GM18508 (cell line): Measurements from ENCODE around the gene UACA.
"Not testable (repeated sequence)": the region's sequence is repeated elsewhere in the genome, so short reads cannot be mapped to it uniquely, and the experiment has no call there.

Experiments
- ATAC-seq: cut with Tn5 transposase; IDR thresholded peaks from one replicate; pipeline ENCODE4 v1.9.1; 2021; ENCODE audit warnings: moderate number of reproducible peaks; ENCODE audit not compliant: insufficient read depth, unreplicated experiment

The UACA gene

DNA sequence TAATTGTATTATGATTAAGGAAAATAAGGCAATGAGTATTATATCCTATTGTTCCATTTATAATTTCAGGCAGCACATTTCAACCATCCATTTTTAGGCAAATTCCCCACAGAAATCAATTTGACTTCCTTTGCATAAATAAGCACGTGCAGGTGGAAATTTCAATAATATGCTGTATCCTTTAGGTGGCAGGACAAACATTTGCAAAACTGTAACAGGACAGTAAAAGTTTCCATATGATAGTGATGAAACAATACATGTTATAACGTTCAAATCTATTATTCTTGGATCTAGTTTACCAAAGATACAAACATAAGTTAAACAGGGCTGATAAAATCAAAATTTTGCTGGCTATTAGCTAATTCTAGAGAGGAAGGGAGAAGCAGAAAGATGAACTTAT lies 8.5 kb downstream of the UACA start:
- no peak for ATAC-seq

DNA sequence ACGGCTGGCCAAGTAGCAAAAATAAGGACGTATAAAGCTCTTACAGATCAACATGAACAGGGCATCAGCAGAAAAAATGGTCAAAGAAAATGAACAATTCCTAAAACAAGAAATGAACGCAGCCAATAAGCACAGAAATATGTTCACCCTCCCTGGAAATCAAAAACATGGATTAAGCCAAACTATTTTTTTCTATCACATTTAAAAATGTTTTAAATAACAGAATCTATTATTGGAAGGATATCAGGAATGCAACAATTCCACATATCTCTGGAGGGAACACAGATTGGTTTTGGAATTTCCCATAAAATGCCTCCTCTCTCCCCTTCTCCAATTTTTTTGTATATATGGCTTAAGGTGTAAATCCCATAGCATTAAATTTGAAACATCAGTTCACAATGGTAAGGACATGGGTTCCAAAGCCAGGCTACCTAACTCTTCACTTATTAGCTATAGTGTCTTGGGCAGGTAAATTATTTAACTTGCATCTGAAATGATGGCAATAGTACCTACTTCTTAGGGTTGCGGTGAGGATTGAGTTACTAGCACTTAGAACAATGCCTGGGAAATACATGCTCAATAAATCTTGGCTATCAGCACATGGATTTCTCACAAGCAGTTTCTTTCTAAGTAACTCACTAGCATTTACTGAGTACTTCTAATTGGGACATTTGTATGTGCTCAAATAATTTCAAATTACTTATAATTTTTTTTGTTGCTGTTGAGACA lies 10.1 kb downstream of the UACA start:
- ATAC-seq, result no peak

DNA sequence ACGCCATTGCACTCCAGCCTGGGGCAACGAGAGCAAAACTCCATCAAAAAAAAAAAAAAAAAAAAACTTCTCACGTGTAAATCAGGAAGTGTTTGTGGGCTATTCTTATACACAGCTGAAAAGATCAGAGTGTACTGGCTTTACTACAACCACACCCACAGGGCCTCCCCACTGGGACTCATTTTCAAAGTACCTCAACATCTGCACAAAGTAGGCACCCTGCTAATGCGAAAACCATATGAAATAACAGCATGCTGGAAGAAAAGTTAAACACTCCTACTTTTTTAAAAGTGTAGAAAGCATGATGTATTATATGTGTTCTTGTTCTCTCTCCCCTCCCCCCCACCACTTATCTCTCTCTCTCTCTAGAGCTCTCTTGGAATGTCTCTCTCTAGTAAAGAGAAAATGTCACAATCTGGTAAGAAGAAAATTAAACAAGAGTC lies 11.1 kb downstream of the UACA start:
- ATAC-seq, result no peak

DNA sequence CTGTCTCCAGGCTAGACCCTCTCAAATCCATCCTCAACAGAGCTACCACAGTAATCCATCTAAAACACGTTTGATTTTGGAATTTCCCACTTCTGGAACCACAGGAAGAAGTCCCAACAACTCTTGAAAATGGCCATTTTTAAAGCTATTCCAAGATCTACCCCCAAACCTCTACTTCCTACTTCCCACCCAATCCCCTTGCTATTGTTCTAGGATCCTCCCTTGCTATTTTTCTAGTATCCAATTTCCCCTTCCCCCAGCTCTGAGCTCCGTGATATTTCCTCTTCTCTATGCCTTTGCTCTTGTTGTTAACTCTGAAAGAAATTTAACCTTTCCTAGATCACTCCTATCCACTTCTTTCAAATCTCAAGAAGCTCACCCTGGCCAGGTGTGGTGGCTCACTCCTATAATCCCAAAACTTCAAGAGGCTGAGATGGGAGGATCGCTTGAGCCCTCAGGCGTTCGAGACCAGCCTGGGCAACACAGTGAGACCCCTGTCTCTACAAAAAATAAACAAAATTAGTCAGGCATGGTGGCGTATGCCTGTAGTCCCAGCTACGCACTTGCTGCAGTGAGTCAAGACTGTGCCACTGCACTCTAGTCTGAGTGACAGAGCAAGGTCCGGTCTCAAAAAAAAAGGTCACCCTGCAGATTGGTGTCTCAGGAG lies 13.0 kb downstream of the UACA start:
- no peak for ATAC-seq

DNA sequence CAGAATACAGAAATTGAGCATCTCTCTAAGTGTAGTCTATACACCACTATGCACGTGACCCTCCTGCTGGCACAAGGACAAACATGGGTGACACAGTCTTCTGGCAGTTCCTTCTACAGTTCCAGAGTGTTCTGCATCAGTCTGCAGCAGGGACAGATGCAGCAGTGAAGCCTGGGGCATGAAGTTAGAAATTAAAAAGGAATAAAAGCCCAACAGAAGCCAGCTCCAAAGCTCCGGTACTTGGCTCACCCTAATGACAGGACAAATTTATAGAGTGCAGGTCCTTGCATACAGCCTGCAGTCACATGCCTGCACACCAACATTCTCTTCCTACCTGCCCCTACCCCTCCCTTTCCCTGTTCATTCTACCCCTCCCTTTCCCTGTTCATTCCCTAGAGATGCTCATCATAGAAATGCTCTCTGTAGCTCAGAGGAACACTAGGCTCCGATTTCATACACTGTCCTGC lies 15.0 kb downstream of the UACA start:
- ATAC-seq, result no peak

DNA sequence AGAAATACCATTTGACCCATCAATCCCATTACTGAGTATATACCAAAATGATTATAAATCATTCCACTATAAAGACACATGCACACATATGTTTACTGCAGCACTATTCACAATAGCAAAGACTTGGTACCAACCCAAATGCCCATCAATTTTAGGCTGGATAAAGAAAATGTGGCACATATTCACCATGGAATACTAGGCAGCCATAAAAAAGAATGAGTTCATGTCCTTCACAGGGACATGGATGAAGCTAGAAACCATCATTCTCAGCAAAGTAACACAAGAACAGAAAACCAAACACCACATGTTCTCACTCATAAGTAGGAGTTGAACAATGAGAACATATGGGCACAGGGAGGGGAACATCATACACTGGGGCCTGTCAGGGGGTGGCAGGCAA lies 16.8 kb downstream of the UACA start:
- not testable (repeated sequence) for ATAC-seq

DNA sequence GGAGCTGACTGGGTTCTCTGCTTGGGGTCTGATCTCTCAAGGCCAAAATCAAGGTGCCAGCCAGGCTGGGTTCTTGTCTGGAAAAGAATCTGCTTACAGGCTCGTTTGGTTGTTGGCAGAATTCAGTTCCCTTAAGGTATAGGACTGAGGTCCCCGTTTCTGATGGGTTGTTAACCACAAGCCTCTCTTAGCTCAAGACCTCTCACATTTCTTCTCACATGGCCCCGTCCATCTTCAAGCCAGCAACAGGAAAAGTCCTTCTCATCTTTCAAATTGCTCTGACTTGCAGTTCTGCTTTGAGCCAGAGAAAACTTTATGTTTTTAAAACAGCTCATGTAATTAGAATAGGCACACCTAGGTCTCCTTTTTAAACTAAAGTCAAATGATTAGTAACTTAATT lies 20.4 kb downstream of the UACA start:
- ATAC-seq, result no peak

DNA sequence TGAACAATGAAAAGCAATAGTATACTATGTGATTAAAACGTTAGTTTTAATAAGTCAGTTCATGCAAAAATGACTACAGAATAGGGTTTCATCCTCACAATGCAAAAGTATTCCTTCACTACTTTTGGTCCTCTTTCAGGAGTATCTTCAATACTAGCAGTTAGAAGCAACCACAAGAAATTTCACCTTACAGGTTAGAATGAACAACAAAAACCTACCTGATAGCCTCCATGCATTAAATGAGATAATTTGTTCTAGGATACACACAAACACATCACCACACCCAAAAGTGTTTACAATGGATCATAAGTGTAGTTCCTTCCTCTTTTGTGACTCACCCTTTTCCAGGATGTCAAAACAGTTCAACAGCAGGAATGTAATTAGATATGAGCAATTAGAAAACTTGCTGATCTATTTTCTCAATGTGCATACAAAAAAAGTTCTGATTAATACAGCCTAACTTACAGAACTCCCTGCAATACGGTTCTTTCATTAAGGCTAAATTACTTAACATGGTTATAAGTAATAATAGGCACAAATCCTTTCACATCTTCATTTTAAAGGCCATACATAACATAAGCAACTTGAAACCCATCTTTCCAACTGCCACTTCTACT lies 21.6 kb downstream of the UACA start:
- no peak for ATAC-seq

DNA sequence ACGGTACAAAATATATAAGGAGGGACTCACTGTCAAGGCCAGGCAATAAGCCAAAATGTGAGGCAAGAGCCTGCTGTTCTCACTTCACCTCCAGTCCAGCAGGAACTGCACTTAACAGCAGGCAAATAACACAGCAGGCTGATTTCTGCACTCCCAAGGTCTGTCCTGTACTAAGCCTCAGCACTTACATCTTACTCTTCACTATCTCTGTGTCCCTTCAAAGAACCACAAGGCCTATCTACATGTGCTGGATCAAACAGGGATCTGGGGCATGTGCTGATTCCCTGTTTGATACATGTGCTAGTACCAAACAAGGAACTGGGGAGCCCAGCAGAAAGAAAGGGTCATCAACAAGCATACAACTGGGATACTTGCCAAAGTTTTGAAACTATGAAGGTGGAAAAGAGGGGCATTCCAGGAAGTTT lies 22.2 kb downstream of the UACA start:
- ATAC-seq, result no peak

DNA sequence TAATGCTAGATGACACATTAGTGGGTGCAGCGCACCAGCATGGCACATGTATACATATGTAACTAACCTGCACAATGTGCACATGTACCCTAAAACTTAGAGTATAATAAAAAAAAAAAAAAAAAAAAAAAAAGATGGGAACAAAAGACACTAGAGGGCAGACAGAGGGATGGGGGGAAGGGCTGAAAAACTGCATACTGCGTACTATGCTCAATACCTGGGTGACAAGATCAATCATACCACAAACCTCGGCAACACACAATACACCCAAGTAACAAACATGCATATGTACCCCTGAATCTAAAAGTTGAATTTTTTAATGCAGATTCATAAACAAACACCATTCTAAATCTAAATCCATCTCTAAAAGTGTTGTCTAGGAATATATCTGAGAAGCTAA lies 28.3 kb downstream of the UACA start:
- ATAC-seq, result not testable (repeated sequence)

DNA sequence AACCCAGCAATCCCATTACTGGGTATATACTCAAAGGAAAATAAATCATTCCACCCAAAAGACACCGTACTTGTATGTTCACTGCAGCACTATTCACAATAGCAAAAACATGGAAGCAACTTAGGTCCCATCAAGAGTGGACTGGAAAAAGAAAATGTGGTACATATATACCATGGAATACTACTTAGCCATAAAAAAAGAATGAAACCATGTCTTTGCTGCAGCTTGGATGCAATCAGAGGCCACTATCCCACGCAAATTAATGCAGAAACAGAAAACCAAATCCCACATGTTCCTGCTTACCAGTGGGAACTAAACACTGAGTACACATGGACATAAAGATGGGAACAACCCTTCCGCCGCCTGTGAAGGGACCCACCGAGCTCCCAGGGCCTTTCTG lies 34.2 kb downstream of the UACA start:
- ATAC-seq, result no peak

DNA sequence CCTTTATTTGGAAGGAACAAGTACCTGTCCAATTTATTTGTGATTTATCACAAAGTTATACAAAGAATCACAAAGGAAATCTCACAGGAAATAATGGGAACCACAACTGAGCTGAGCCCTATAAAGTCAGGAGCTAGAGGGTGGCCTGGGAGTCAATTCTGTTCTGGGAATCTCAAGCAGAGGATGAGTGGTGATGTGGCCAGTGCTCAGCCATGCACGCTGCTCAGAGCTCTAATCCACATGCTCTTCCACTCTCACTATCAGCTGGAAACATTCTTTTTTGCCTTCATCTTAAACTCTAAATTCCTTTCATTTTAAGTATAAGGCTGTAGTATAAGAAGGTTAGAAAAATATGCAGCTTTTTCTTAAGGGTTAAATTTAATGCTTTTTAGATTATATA lies 36.6 kb downstream of the UACA start:
- no peak for ATAC-seq

DNA sequence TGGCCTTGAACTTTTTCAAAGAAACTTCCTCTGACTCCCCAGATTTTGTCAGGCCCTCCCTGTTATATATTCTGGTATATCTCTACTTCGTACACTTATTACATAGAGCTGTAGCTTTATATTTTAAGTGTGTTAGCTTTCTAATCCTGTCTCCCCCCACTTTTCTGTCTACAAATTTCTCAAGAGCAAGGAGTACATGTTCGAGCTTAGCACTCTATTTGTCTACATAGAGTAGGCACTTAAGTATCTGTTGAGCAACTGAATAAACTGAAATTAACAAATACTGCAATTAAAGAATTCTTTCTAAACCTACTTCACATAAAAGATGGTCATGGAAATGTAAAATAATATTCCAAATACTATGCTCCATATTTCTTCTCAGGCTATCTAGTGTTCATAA lies 39.4 kb downstream of the UACA start:
- ATAC-seq, result no peak

DNA sequence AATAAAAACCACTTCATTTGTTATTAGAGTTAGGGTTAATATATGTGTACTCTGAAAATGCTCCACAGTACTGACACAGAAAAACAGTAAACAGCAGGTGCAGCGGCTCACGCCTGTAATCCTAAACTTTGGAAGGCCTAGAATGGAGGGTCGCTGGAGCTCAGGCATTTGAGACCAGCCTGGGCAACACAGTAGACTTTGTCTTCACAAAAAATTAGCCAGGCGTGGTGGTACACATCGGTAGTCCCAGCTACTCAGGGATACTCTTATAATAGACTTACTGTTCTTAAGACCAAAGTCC lies 40.3 kb downstream of the UACA start:
- no peak for ATAC-seq

DNA sequence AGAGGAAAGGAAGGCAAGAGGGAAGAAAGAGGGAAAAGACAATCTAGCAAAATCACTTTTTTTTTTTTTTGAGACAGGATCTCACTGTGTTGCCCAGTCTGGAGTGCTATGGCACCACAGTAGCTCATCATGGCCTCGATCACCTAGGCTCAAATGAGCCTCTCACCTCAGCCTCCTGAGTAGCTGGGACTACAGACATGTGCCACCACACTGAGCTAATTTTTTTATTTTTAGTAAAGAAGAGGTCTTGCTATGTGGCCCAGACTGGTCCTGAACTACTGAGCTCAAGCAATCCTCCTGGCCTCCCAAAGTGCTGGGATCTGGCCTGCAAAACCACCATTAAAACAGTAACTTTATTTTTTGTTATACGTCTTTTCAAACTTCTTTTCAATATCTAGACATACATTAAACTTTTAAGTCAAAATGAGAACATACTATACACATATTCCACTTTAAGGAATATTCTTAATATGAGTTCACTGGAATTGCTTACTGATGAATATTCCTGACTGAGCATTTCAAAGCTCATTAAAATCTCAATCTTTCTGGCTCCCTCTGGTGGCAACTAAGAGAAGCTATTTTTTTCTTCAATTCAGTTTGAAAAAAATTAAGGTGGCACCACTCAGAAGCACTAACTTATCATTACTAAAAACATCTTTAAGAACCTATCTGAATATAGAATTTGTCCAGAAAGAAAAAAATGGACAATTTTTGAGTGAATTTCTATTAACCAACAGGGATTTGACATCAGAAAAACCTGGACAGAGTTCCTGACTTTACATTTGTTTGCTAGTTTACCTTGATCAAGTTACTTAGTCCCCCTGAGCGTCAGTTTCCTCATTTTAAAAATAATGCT lies 40.9 kb downstream of the UACA start:
- no peak for ATAC-seq

DNA sequence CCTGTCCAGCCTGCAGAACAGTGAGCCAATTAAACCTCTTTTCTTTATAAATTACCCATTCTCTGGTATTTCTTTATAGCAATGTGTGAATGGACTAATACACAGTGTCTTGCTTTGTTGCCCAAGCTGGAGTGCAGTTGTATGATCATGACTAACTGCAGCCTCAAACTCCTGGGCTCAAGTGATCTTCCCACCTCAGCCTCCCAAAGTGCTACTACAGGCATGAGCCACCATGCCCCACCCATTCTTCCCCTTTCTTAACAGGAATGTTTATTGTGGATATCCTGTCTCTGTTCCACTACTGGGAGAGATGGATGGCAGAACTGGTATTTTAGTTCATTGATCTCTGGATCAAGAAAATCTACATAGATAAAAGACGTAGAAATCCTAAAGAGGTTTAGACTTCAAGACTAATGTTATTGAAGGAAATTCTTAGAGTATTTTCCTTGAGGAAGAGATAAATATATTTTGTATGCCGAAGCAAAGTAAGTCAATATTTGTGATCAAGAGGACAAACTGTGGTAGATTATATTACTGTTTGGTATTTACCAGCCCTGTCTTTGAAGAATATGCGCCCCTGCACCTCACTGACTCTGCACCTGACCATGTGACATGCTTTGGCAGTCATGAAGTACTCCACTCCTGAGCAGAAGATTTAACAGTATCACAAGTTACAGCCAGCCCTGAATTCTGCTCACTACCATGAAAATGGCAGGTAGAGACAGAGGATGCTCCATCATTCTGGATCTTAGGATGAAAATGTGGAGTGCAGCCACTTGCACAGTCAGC lies 42.9 kb downstream of the UACA start:
- no peak for ATAC-seq

DNA sequence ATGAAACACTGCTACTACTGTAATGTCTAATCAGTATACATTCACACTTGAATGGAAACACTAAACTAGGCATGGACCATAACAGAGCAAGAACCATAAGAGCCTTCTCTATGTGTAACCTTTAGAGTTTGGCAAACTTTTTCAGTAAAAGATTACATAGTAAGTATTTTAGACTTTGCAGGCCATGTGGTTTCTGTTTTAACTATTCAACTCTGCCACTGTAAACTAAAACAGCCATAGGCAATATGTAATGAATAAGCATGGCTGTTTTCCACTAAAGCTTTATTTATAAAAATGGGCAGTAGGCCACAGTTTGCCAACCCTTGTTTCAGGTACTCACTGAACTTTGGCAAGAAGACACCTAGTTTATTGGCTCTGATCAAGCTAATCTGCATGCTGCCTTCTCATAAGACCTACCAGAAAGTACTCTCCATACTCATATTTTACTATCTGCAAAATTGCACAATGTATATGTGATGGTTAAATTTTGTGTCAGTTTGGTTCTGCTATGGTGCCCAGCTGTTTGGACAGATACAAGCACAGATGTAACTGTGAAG lies 46.0 kb downstream of the UACA start:
- ATAC-seq, result no peak

DNA sequence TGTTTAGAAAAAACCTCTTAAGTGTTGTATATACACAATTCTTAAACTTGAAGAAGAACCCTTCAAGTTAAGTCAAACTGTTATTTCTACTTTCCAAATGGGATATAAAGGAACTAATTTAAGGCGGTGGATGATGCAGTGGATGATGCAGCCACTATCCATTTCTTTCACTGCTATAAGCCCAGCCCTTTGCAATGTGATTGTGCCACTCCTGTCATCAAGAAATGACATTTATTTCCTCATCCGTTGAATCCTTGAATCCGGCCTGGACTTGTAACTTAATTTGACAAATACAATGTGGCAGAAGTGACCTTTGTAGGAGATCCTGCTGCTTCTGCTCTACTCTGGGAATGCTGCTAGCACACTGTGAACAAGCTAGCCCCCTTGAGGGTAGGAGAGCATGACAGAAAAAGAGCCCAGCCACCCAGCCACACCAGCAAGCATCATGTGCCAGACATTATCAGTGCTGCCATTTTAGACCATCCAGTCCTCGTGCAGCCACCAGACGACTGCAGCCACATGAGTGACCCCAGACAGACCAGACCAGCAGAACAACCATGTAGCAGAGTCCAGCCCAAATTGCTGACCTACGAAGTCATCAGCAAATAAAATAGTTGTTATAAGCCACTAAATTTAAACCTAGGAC lies 47.4 kb downstream of the UACA start:
- no peak for ATAC-seq

DNA sequence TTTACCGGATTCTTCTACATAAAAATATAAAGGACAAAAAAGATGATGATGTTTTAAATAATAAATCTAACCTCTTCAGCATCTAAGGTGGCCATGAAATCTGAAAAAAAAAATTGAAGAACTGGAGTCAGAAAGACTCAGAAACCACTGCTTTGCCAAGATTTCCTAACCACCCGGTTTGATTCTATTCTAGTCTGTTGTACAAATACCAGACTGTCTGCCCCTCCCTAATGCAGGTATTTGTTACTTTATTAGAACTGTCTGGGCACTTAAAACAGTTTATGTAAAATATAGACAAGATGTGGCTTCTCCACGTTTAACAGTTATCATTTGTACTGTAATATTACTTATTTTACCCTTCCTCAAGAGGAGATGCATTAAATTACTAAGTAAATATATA lies 48.8 kb downstream of the UACA start:
- no peak for ATAC-seq
